ENCODE data around the gene KLK8. TPM values are rescaled to one million over a fixed set of nuclear protein-coding genes. Genes with fewer than 3 reads are reported as not detected.

The KLK8 gene
- polyA plus RNA-seq, 1 of the 3 experiments (the other 2 are of a cell fraction), result not detected

GRCh38 chr19:50983625-50984292, 17.6 kb downstream of the KLK8 start, which contains the start of gene KLK7 (continued):
- TF ChIP-seq MEF2A (IDR thresholded peaks at IDR 0.05; ENCODE audit: borderline replicate concordance, low read depth) (no peak), YY1 (IDR thresholded peaks at IDR 0.05; ENCODE audit: low read depth) (no peak), EP300 (IDR thresholded peaks at IDR 0.05; ENCODE audit: borderline replicate concordance in 1 of 2, low read depth in 1 of 2, low read length in 1 of 2) (no peak), JUND (IDR thresholded peaks at IDR 0.05) (no peak), CTCF (IDR thresholded peaks at IDR 0.05) (no peak)

- Histone ChIP-seq H3K27ac (ENCODE audit: low read depth in 2 of 2, low read length in 1 of 2) (no peak overlapping the region), H3K9me2 (no peaks in the 10 kb centered on the region), H3K36me3 (replicated peaks in 1 of 2; ENCODE audit: control insufficient read depth in 1 of 2, insufficient read depth in 2 of 2, low read length in 1 of 2) (no peaks in the 10 kb centered on the region), H3K9me3 (no peaks in the 10 kb centered on the region), H3K79me2 (ENCODE audit: insufficient read depth) (no peaks in the 10 kb centered on the region), H2AFZ (ENCODE audit: low read depth) (no peak overlapping the region), H3K4me2 (no peak overlapping the region), H3K9ac (no peak overlapping the region), H4K20me1 (ENCODE audit: insufficient read depth) (no peaks in the 10 kb centered on the region), H3K27me3 (ENCODE audit: insufficient read depth) (no peaks in the 10 kb centered on the region; the same call in 1 of the 2 replicates), H3F3A (replicated peaks; ENCODE audit: insufficient read depth) (no peaks in the 10 kb centered on the region), H3K4me1 (ENCODE audit: control insufficient read depth in 1 of 2, insufficient read depth in 2 of 2, low read depth in 1 of 2, low read length in 1 of 2) (no peaks in the 10 kb centered on the region), H3K4me3 (ENCODE audit: low read depth in 2 of 2, low read length in 1 of 2) (no peak overlapping the region)
- CTCF ChIA-PET, result no interaction called here
- no peak for DNase-seq
- TF ChIP-seq ZBTB33 (IDR thresholded peaks at IDR 0.05; ENCODE audit: borderline replicate concordance, low read depth) (no peak), NRF1 (IDR thresholded peaks at IDR 0.05; ENCODE audit: low read depth, low read length) (no peak), USF1 (IDR thresholded peaks at IDR 0.05; ENCODE audit: borderline replicate concordance, low read depth) (no peak), GABPA (IDR thresholded peaks at IDR 0.05; ENCODE audit: low read depth) (no peak), PBX3 (IDR thresholded peaks at IDR 0.05) (no peak), RFX5 (IDR thresholded peaks at IDR 0.05; ENCODE audit: low read length) (no peak), RXRA (IDR thresholded peaks at IDR 0.05; ENCODE audit: borderline replicate concordance, low read depth) (no peak), YY1 (IDR thresholded peaks at IDR 0.05; ENCODE audit: low read depth) (no peak), NFIC (IDR thresholded peaks at IDR 0.05; ENCODE audit: borderline replicate concordance) (no peak), JUND (IDR thresholded peaks at IDR 0.05) (no peak), FOSL2 (IDR thresholded peaks at IDR 0.05; ENCODE audit: borderline replicate concordance, low read depth) (no peak), ELF1 (IDR thresholded peaks at IDR 0.05) (no peak), REST (IDR thresholded peaks at IDR 0.05; ENCODE audit: low read depth, low read length) (no peak)
- POLR2A ChIA-PET, result no interaction called here
- 16% methylated on average over 3 of the region's 4 CpGs for WGBS (ENCODE audit: low lambda C conversion rate)
These were observed 19.2 kb downstream of the KLK8 start for GRCh38 chr19:50982186-50982585.

Data from SK-N-SH (cell line).